ENCODE data around the gene BARX2.

GRCh38 chr11:129391821-129392220, 16.2 kb downstream of the BARX2 start:
- TF ChIP-seq POLR2A (IDR thresholded peaks at IDR 0.05; ENCODE audit: low read depth, low read length) (no peak), POLR2AphosphoS5 (IDR thresholded peaks at IDR 0.05; ENCODE audit: low read depth, low read length) (no peak), TAF1 (IDR thresholded peaks at IDR 0.05; ENCODE audit: low read depth, low read length) (no peak), POU2F2 (IDR thresholded peaks at IDR 0.05; ENCODE audit: low read depth, low read length) (no peak)

All from GM12891 (cell line).